ENCODE data around the gene NSMCE1. TPM values are rescaled to one million over a fixed set of nuclear protein-coding genes. Genes with fewer than 3 reads are reported as not detected.

NSMCE1 gene
- total RNA-seq, 1 experiment from 2014 or later, result 62.6 TPM

GRCh38 chr16:27240948-27241531 lies 27.5 kb downstream of the NSMCE1 start:
- no peak for DNase-seq (ENCODE audit: low read depth in 1 of 2, low spot score in 2 of 2)
- no peak overlapping the region for H3K4me3 ChIP-seq
- peaks cover 27% of the 10 kb centered on the region for H3K4me1 ChIP-seq (replicated peaks)
- 0 out of 2 replicates have a peak, but pooled peaks cover 3% of the 10 kb centered on the region for H3K36me3 ChIP-seq
- H3K27me3 ChIP-seq (replicated peaks), result no peaks in the 10 kb centered on the region
- H3K9me3 ChIP-seq (replicated peaks), result no peaks in the 10 kb centered on the region
- no peak overlapping the region for H3K27ac ChIP-seq

- Histone ChIP-seq H3K27ac (no peak overlapping the region), H3K4me1 (replicated peaks) (peaks cover 36% of the 10 kb centered on the region)
These were observed 28.5 kb downstream of the NSMCE1 start for GRCh38 chr16:27239906-27240655.

GRCh38 chr16:27239026-27239425 lies 29.5 kb downstream of the NSMCE1 start:
- Histone ChIP-seq H3K4me1 (replicated peaks) (peaks cover 37% of the 10 kb centered on the region), H3K36me3 (peaks cover 3% of the 10 kb centered on the region; the same call in 1 of the 2 replicates), H3K27ac (no peak overlapping the region), H3K4me3 (no peak overlapping the region), H3K27me3 (replicated peaks) (no peaks in the 10 kb centered on the region), H3K9me3 (replicated peaks) (no peaks in the 10 kb centered on the region)
- no peak for DNase-seq (ENCODE audit: low read depth in 1 of 2, low spot score in 2 of 2)

More at GRCh38 chr16:27239906-27240655, 28.5 kb downstream of the NSMCE1 start:
- Histone ChIP-seq H3K36me3 (peaks cover 3% of the 10 kb centered on the region; the same call in 1 of the 2 replicates), H3K9me3 (replicated peaks) (no peaks in the 10 kb centered on the region), H3K27me3 (replicated peaks) (no peaks in the 10 kb centered on the region), H3K4me3 (no peak overlapping the region)
- no peak for DNase-seq (ENCODE audit: low read depth in 1 of 2, low spot score in 2 of 2)

- no peak for DNase-seq (ENCODE audit: low read depth in 1 of 2, low spot score in 2 of 2)
- H3K27ac ChIP-seq, result no peak overlapping the region
- H3K4me1 ChIP-seq (replicated peaks), result peaks cover 34% of the 10 kb centered on the region
These were observed 30.0 kb downstream of the NSMCE1 start for GRCh38 chr16:27238591-27238990.

GRCh38 chr16:27238016-27238587 lies 30.5 kb downstream of the NSMCE1 start:
- no peak overlapping the region for H3K4me3 ChIP-seq
- no peak overlapping the region for H3K27ac ChIP-seq
- H3K4me1 ChIP-seq (replicated peaks), result peaks cover 29% of the 10 kb centered on the region
- no peak for DNase-seq (ENCODE audit: low read depth in 1 of 2, low spot score in 2 of 2)
- H3K36me3 ChIP-seq, result peaks cover 3% of the 10 kb centered on the region; the same call in 1 of the 2 replicates
- no peaks in the 10 kb centered on the region for H3K9me3 ChIP-seq (replicated peaks)
- H3K27me3 ChIP-seq (replicated peaks), result no peaks in the 10 kb centered on the region

More at GRCh38 chr16:27238591-27238990, 30.0 kb downstream of the NSMCE1 start:
- no peaks in the 10 kb centered on the region for H3K27me3 ChIP-seq (replicated peaks)
- peaks cover 3% of the 10 kb centered on the region; the same call in 1 of the 2 replicates for H3K36me3 ChIP-seq
- no peaks in the 10 kb centered on the region for H3K9me3 ChIP-seq (replicated peaks)
- no peak overlapping the region for H3K4me3 ChIP-seq

- H3K4me3 ChIP-seq, result no peak overlapping the region
- no peak overlapping the region for H3K27ac ChIP-seq
- H3K27me3 ChIP-seq (replicated peaks), result no peaks in the 10 kb centered on the region
- H3K9me3 ChIP-seq (replicated peaks), result no peaks in the 10 kb centered on the region
- H3K4me1 ChIP-seq (replicated peaks), result peaks cover 24% of the 10 kb centered on the region
- peaks cover 6% of the 10 kb centered on the region for H3K36me3 ChIP-seq
- DNase-seq (ENCODE audit: low read depth in 1 of 2, low spot score in 2 of 2), result no peak
These were observed 31.2 kb downstream of the NSMCE1 start for GRCh38 chr16:27237219-27238015.

- DNase-seq (ENCODE audit: low read depth in 1 of 2, low spot score in 2 of 2), result no peak
- no peak overlapping the region for H3K27ac ChIP-seq
These were observed 31.8 kb downstream of the NSMCE1 start for GRCh38 chr16:27236635-27237218.

GRCh38 chr16:27235938-27236245 lies 32.7 kb downstream of the NSMCE1 start:
- Histone ChIP-seq H3K27ac (no peak overlapping the region), H3K9me3 (replicated peaks) (no peaks in the 10 kb centered on the region), H3K4me3 (no peak overlapping the region), H3K4me1 (replicated peaks) (peaks cover 12% of the 10 kb centered on the region), H3K36me3 (peaks cover 14% of the 10 kb centered on the region), H3K27me3 (replicated peaks) (no peaks in the 10 kb centered on the region)
- DNase-seq (ENCODE audit: low read depth in 1 of 2, low spot score in 2 of 2), result no peak

More at GRCh38 chr16:27236635-27237218, 31.8 kb downstream of the NSMCE1 start:
- Histone ChIP-seq H3K36me3 (peaks cover 11% of the 10 kb centered on the region), H3K27me3 (replicated peaks) (no peaks in the 10 kb centered on the region), H3K9me3 (replicated peaks) (no peaks in the 10 kb centered on the region), H3K4me3 (no peak overlapping the region), H3K4me1 (replicated peaks) (peaks cover 20% of the 10 kb centered on the region)

GRCh38 chr16:27235055-27235937 lies 33.3 kb downstream of the NSMCE1 start:
- peaks cover 9% of the 10 kb centered on the region for H3K4me1 ChIP-seq (replicated peaks)
- H3K27ac ChIP-seq, result no peak overlapping the region
- no peaks in the 10 kb centered on the region for H3K27me3 ChIP-seq (replicated peaks)
- H3K36me3 ChIP-seq, result peaks cover 16% of the 10 kb centered on the region
- H3K4me3 ChIP-seq, result no peak overlapping the region
- no peaks in the 10 kb centered on the region for H3K9me3 ChIP-seq (replicated peaks)
- peak; percentile 82 to 86 for DNase-seq (ENCODE audit: low read depth in 1 of 2, low spot score in 2 of 2)

GRCh38 chr16:27234603-27235002 lies 34.0 kb downstream of the NSMCE1 start:
- Histone ChIP-seq H3K4me3 (no peak overlapping the region), H3K9me3 (replicated peaks) (no peaks in the 10 kb centered on the region), H3K36me3 (peaks cover 18% of the 10 kb centered on the region), H3K27ac (no peak overlapping the region), H3K4me1 (replicated peaks) (peaks cover 9% of the 10 kb centered on the region), H3K27me3 (replicated peaks) (no peaks in the 10 kb centered on the region)
- no peak for DNase-seq (ENCODE audit: low read depth in 1 of 2, low spot score in 2 of 2)

GRCh38 chr16:27234171-27234570 lies 34.4 kb downstream of the NSMCE1 start:
- Histone ChIP-seq H3K4me1 (replicated peaks) (peaks cover 9% of the 10 kb centered on the region), H3K36me3 (peaks cover 18% of the 10 kb centered on the region), H3K4me3 (no peak overlapping the region), H3K27me3 (replicated peaks) (no peaks in the 10 kb centered on the region), H3K9me3 (replicated peaks) (no peaks in the 10 kb centered on the region), H3K27ac (no peak overlapping the region)
- DNase-seq (ENCODE audit: low read depth in 1 of 2, low spot score in 2 of 2), result no peak

- no peak overlapping the region for H3K4me3 ChIP-seq
- no peaks in the 10 kb centered on the region for H3K27me3 ChIP-seq (replicated peaks)
- peaks cover 18% of the 10 kb centered on the region for H3K36me3 ChIP-seq
- H3K4me1 ChIP-seq (replicated peaks), result peaks cover 9% of the 10 kb centered on the region
- no peaks in the 10 kb centered on the region for H3K9me3 ChIP-seq (replicated peaks)
- DNase-seq (ENCODE audit: low read depth in 1 of 2, low spot score in 2 of 2), result no peak
- no peak overlapping the region for H3K27ac ChIP-seq
These were observed 34.8 kb downstream of the NSMCE1 start for GRCh38 chr16:27233731-27234130.

Data from SJSA1 (cell line).